KMS-11 (cell line): Measurements from ENCODE around the gene ARHGEF26.

Source experiments
- H2AFZ ChIP-seq: fragments of 200-600 bp; sonication (generic); 2 replicates; pipeline ENCODE4 v1.6.1; 2016; ENCODE audit warnings: antibody characterized with exemption, mixed run types, low read depth
- H3K27ac ChIP-seq: fragments of 200-600 bp; sonication (generic); 2 replicates; pipeline ENCODE4 v1.6.1; 2016; ENCODE audit warnings: mild to moderate bottlenecking, mixed run types
- H3K27me3 ChIP-seq: fragments of 200-600 bp; sonication (generic); 2 replicates; pipeline ENCODE4 v1.6.1; 2017; ENCODE audit warnings: mild to moderate bottlenecking, low read depth, mixed run types, moderate library complexity; ENCODE audit not compliant: insufficient read depth
- H3K36me3 ChIP-seq: fragments of 200-600 bp; sonication (generic); 2 replicates; pipeline ENCODE4 v1.6.1; 2017; ENCODE audit warnings: mild to moderate bottlenecking, mixed run types; ENCODE audit not compliant: insufficient read depth
- H3K4me1 ChIP-seq: fragments of 200-600 bp; sonication (generic); 2 replicates; pipeline ENCODE4 v1.6.1; 2016; ENCODE audit warnings: mild to moderate bottlenecking, low read depth, mixed run types; ENCODE audit not compliant: poor library complexity, severe bottlenecking
- H3K4me2 ChIP-seq: fragments of 200-600 bp; sonication (generic); 2 replicates; pipeline ENCODE4 v1.7.0; 2016; ENCODE audit warnings: mild to moderate bottlenecking, mixed run types
- H3K4me3 ChIP-seq: fragments of 200-600 bp; sonication (generic); IDR thresholded peaks from 2 replicates; pipeline ENCODE4 v1.6.1; 2017; ENCODE audit warnings: low read depth, low read length, mixed read lengths; ENCODE audit not compliant: insufficient read depth
- H3K79me2 ChIP-seq: fragments of 200-600 bp; sonication (generic); 2 replicates; pipeline ENCODE4 v1.6.1; 2016; ENCODE audit warnings: low read depth, mixed run types; ENCODE audit not compliant: insufficient read depth
- H3K9ac ChIP-seq: fragments of 200-600 bp; sonication (generic); 2 replicates; pipeline ENCODE4 v1.6.1; 2016; ENCODE audit warnings: mild to moderate bottlenecking, mixed run types
- H4K20me1 ChIP-seq: fragments of 200-600 bp; sonication (generic); 2 replicates; pipeline ENCODE4 v1.6.1; 2016; ENCODE audit warnings: mild to moderate bottlenecking, mixed run types; ENCODE audit not compliant: insufficient read depth
- TF ChIP-seq, protein P1 (sequence below): fragments of 200-600 bp; sonication (generic); conservative IDR thresholded peaks from 2 replicates; pipeline ENCODE4 v1.6.1; 2017; ENCODE audit warnings: low read depth, mild to moderate bottlenecking, antibody characterized with exemption, low read length, moderate library complexity, mixed read lengths

Gene ARHGEF26

GRCh38 chr3:154176036-154176435, 54.8 kb downstream of the ARHGEF26 start:
- H3K9ac ChIP-seq = no peak overlapping the region
- H3K4me2 ChIP-seq = no peak overlapping the region
- H2AFZ ChIP-seq = no peak overlapping the region
- H3K27me3 ChIP-seq = no peaks in the 10 kb centered on the region
- H3K27ac ChIP-seq = no peak overlapping the region
- no peaks in the 10 kb centered on the region for H3K36me3 ChIP-seq
- H3K4me1 ChIP-seq = peaks cover 29% of the 10 kb centered on the region
- TF ChIP-seq, protein P1, sequence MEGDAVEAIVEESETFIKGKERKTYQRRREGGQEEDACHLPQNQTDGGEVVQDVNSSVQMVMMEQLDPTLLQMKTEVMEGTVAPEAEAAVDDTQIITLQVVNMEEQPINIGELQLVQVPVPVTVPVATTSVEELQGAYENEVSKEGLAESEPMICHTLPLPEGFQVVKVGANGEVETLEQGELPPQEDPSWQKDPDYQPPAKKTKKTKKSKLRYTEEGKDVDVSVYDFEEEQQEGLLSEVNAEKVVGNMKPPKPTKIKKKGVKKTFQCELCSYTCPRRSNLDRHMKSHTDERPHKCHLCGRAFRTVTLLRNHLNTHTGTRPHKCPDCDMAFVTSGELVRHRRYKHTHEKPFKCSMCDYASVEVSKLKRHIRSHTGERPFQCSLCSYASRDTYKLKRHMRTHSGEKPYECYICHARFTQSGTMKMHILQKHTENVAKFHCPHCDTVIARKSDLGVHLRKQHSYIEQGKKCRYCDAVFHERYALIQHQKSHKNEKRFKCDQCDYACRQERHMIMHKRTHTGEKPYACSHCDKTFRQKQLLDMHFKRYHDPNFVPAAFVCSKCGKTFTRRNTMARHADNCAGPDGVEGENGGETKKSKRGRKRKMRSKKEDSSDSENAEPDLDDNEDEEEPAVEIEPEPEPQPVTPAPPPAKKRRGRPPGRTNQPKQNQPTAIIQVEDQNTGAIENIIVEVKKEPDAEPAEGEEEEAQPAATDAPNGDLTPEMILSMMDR = no peak
- no peak overlapping the region for H3K4me3 ChIP-seq
- no peaks in the 10 kb centered on the region for H3K79me2 ChIP-seq
- H4K20me1 ChIP-seq = no peaks in the 10 kb centered on the region

DNA sequence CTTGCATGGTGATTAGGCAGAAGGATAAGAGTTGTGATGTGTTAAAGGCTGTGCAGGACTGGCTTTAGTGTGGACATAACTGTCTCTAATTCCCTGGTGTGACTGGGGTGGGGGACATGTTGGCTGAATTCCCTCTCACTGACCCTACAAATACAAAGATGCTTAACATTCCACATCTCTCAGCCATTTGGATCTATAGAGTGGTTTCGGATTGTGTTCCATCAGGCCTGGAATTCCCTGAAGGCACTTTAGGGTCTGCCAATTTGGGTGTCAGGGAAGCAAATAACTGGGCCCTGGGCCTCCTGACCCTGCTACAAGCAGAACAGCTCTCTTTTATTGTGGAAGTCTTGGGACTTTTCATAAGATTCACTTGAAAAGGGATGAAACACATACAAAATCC, 56.2 kb downstream of the ARHGEF26 start:
- Histone ChIP-seq H3K27me3 (no peaks in the 10 kb centered on the region), H4K20me1 (no peaks in the 10 kb centered on the region)

DNA sequence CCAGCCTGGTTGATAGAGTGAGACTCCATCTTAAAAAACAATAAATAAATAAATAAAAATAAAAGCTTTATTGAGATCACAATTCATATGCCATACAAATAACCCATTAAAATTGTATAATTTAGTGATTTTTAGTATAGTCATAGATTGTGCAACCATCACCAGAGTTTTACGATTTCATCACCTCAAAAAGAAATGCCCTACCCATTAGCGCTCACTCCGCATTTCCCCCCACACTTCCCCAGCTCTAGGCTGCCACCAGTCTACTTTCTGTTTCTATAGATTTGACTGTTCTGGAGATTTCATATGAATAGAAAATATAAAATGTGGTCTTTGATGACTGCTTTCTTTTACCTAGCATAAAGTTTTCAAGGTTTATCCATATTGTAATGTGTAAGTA, 57.0 kb downstream of the ARHGEF26 start:
- H3K36me3 ChIP-seq = no peaks in the 10 kb centered on the region
- TF ChIP-seq, protein P1 = no peak
- no peak overlapping the region for H3K27ac ChIP-seq

More for the DNA sequence above, 56.2 kb downstream of the ARHGEF26 start:
- Histone ChIP-seq H3K36me3 (no peaks in the 10 kb centered on the region), H3K27ac (no peak overlapping the region), H3K9ac (no peak overlapping the region), H3K4me3 (no peak overlapping the region), H3K4me2 (no peak overlapping the region), H2AFZ (no peak overlapping the region), H3K79me2 (no peaks in the 10 kb centered on the region), H3K4me1 (peaks cover 15% of the 10 kb centered on the region)
- TF ChIP-seq, protein P1 = no peak

GRCh38 chr3:154180836-154181691, 59.9 kb downstream of the ARHGEF26 start:
- H3K9ac ChIP-seq = no peak overlapping the region
- no peaks in the 10 kb centered on the region for H4K20me1 ChIP-seq
- no peaks in the 10 kb centered on the region for H3K27me3 ChIP-seq
- no peaks in the 10 kb centered on the region for H3K36me3 ChIP-seq
- H3K79me2 ChIP-seq = no peaks in the 10 kb centered on the region
- H3K27ac ChIP-seq = no peak overlapping the region
- no peak overlapping the region for H3K4me2 ChIP-seq
- H3K4me1 ChIP-seq = peaks cover 6% of the 10 kb centered on the region
- H2AFZ ChIP-seq = no peak overlapping the region
- H3K4me3 ChIP-seq = no peak overlapping the region
- TF ChIP-seq, protein P1 = no peak

More for the DNA sequence above, 57.0 kb downstream of the ARHGEF26 start:
- H3K4me1 ChIP-seq = peaks cover 11% of the 10 kb centered on the region
- H2AFZ ChIP-seq = no peak overlapping the region
- no peak overlapping the region for H3K9ac ChIP-seq
- H3K27me3 ChIP-seq = no peaks in the 10 kb centered on the region
- no peaks in the 10 kb centered on the region for H3K79me2 ChIP-seq
- H4K20me1 ChIP-seq = no peaks in the 10 kb centered on the region
- no peak overlapping the region for H3K4me2 ChIP-seq
- no peak overlapping the region for H3K4me3 ChIP-seq
